Loucy (cell line): ENCODE measurements around the gene NOTCH1.

Experiments
- H2AFZ ChIP-seq: fragments of 200-600 bp; sonication (generic); 2 replicates; pipeline ENCODE4 v1.6.0; 2016; ENCODE audit warnings: antibody characterized with exemption, mild to moderate bottlenecking, low read length, moderate library complexity
- H3F3A ChIP-seq: fragments of 200-600 bp; 2 replicates; pipeline ENCODE4 v1.6.0; 2016; ENCODE audit warnings: antibody characterized with exemption, low read depth, mild to moderate bottlenecking
- H3K27me3 ChIP-seq: fragments of 200-600 bp; sonication (generic); 2 replicates; pipeline ENCODE4 v1.6.1; 2014; ENCODE audit warnings: low read length, mild to moderate bottlenecking; ENCODE audit not compliant: insufficient read depth, poor library complexity, severe bottlenecking
- H3K36me3 ChIP-seq: fragments of 200-600 bp; sonication (generic); 2 replicates; pipeline ENCODE4 v1.6.1; 2016; ENCODE audit warnings: low read length; ENCODE audit not compliant: insufficient read depth
- H3K4me1 ChIP-seq: fragments of 200-600 bp; sonication (generic); 2 replicates; pipeline ENCODE4 v1.5.1; 2014; ENCODE audit warnings: low read length, mild to moderate bottlenecking; ENCODE audit not compliant: insufficient read depth, poor library complexity, severe bottlenecking
- H3K4me2 ChIP-seq: fragments of 200-600 bp; sonication (generic); 2 replicates; pipeline ENCODE4 v1.6.0; 2014; ENCODE audit warnings: antibody characterized with exemption, low read length, low read depth, mild to moderate bottlenecking; ENCODE audit not compliant: poor library complexity, severe bottlenecking
- H3K4me3 ChIP-seq: fragments of 200-600 bp; sonication (generic); 2 replicates; pipeline ENCODE4 v1.5.1; 2014; ENCODE audit warnings: low read length, mild to moderate bottlenecking, mixed read lengths; ENCODE audit not compliant: poor library complexity, severe bottlenecking
- H3K79me2 ChIP-seq: fragments of 200-600 bp; sonication (generic); 2 replicates; pipeline ENCODE4 v1.6.1; 2014; ENCODE audit warnings: low read length; ENCODE audit not compliant: insufficient read depth
- H3K9ac ChIP-seq: fragments of 200-600 bp; sonication (generic); 2 replicates; pipeline ENCODE4 v1.6.0; 2014; ENCODE audit warnings: mild to moderate bottlenecking, low read depth, low read length, moderate library complexity; ENCODE audit not compliant: poor library complexity, severe bottlenecking
- H3K9me2 ChIP-seq: fragments of 200-600 bp; sonication (generic); replicated peaks from 2 replicates; pipeline ENCODE4 v1.6.1; 2016; ENCODE audit warnings: low read depth, low read length, mixed read lengths
- H3K9me3 ChIP-seq: fragments of 200-600 bp; sonication (generic); 2 replicates; pipeline ENCODE4 v1.6.1; 2014; ENCODE audit warnings: mild to moderate bottlenecking, antibody characterized with exemption, low read length, low read depth; ENCODE audit not compliant: insufficient read depth
- H4K20me1 ChIP-seq: fragments of 200-600 bp; sonication (generic); 2 replicates; pipeline ENCODE4 v1.6.0; 2014; ENCODE audit warnings: antibody characterized with exemption, low read length, mild to moderate bottlenecking; ENCODE audit not compliant: insufficient read depth, poor library complexity, severe bottlenecking
- CTCF ChIP-seq: fragments of 200-600 bp; sonication (generic); conservative IDR thresholded peaks from 2 replicates; pipeline ENCODE4 v1.5.1; 2014; ENCODE audit warnings: mild to moderate bottlenecking, antibody characterized with exemption, low read length
- EZH2phosphoT487 ChIP-seq: fragments of 200-600 bp; IDR thresholded peaks from 2 replicates; pipeline ENCODE4 v1.6.1; 2018; ENCODE audit warnings: antibody characterized with exemption, mild to moderate bottlenecking, moderate library complexity, borderline replicate concordance

The NOTCH1 gene

GRCh38 chr9:136453326-136453725 is 92.5 kb downstream of the NOTCH1 start:
- Histone ChIP-seq H3K4me1 (no peaks in the 10 kb centered on the region), H3F3A (no peaks in the 10 kb centered on the region), H3K79me2 (no peaks in the 10 kb centered on the region), H3K9ac (no peak overlapping the region), H4K20me1 (no peaks in the 10 kb centered on the region), H3K36me3 (peaks cover 77% of the 10 kb centered on the region; the same call in 1 of the 2 replicates), H3K4me2 (no peak overlapping the region), H3K27me3 (no peaks in the 10 kb centered on the region), H2AFZ (no peak overlapping the region), H3K4me3 (no peak overlapping the region), H3K9me2 (no peaks in the 10 kb centered on the region), H3K9me3 (no peaks in the 10 kb centered on the region)
- TF ChIP-seq CTCF (no peak), EZH2phosphoT487 (no peak)

- H3K4me3 ChIP-seq, result no peak overlapping the region
- H3K36me3 ChIP-seq, result peaks cover 75% of the 10 kb centered on the region; the same call in 1 of the 2 replicates
- H3K79me2 ChIP-seq, result no peaks in the 10 kb centered on the region
- H2AFZ ChIP-seq, result no peak overlapping the region
- no peaks in the 10 kb centered on the region for H3K27me3 ChIP-seq
- no peak overlapping the region for H3K9ac ChIP-seq
- no peaks in the 10 kb centered on the region for H3K9me3 ChIP-seq
- no peak for TF ChIP-seq EZH2phosphoT487
- H3F3A ChIP-seq, result no peaks in the 10 kb centered on the region
- H3K4me2 ChIP-seq, result no peak overlapping the region
- H3K9me2 ChIP-seq, result no peaks in the 10 kb centered on the region
- H3K4me1 ChIP-seq, result no peaks in the 10 kb centered on the region
- no peaks in the 10 kb centered on the region for H4K20me1 ChIP-seq
Measured at GRCh38 chr9:136451221-136451877, 94.5 kb downstream of the NOTCH1 start.

- H4K20me1 ChIP-seq, result no peaks in the 10 kb centered on the region
- H3K9me3 ChIP-seq, result no peaks in the 10 kb centered on the region
- no peak overlapping the region for H2AFZ ChIP-seq
- no peaks in the 10 kb centered on the region for H3F3A ChIP-seq
- H3K4me3 ChIP-seq, result no peak overlapping the region
- TF ChIP-seq EZH2phosphoT487 (no peak), CTCF (no peak)
- no peaks in the 10 kb centered on the region for H3K9me2 ChIP-seq
- H3K4me2 ChIP-seq, result no peak overlapping the region
- H3K79me2 ChIP-seq, result no peaks in the 10 kb centered on the region
- H3K36me3 ChIP-seq, result peaks cover 63% of the 10 kb centered on the region; the same call in 1 of the 2 replicates
- no peak overlapping the region for H3K9ac ChIP-seq
- no peaks in the 10 kb centered on the region for H3K27me3 ChIP-seq
- H3K4me1 ChIP-seq, result no peaks in the 10 kb centered on the region
Measured at GRCh38 chr9:136448655-136449054, 97.2 kb downstream of the NOTCH1 start.
